HG03066 (cell line): Measurements from ENCODE around the gene KRTAP10-12.
"Not testable (repeated sequence)": the region's sequence is repeated elsewhere in the genome, so short reads cannot be mapped to it uniquely, and the experiment has no call there.

Source experiments
- ATAC-seq: cut with Tn5 transposase; IDR thresholded peaks from one replicate; pipeline ENCODE4 v1.9.1; 2021; ENCODE audit warnings: low read depth; ENCODE audit not compliant: unreplicated experiment

The KRTAP10-12 gene

GRCh38 chr21:44667612-44668011 lies 29.4 kb upstream of the KRTAP10-12 start:
- ATAC-seq, result no peak

GRCh38 chr21:44670642-44671432 lies 26.1 kb upstream of the KRTAP10-12 start:
- ATAC-seq, result no peak

GRCh38 chr21:44671911-44672310 lies 25.1 kb upstream of the KRTAP10-12 start:
- no peak for ATAC-seq

GRCh38 chr21:44677881-44678280 lies 19.1 kb upstream of the KRTAP10-12 start:
- ATAC-seq, result no peak

- no peak for ATAC-seq
These were observed 15.8 kb upstream of the KRTAP10-12 start for GRCh38 chr21:44681152-44681551.

- ATAC-seq, result no peak
These were observed 15.0 kb upstream of the KRTAP10-12 start, which contains the start of gene KRTAP12-1 for GRCh38 chr21:44681861-44682579. TSS of gene KRTAP12-1 (minus strand) at chr21:44682163. CDS start at chr21:44682123, 40 bp downstream.

GRCh38 chr21:44682580-44683151 lies 14.3 kb upstream of the KRTAP10-12 start:
- no peak for ATAC-seq

- no peak for ATAC-seq
These were observed 12.9 kb upstream of the KRTAP10-12 start for GRCh38 chr21:44684077-44684476.

- ATAC-seq, result no peak
These were observed 12.5 kb upstream of the KRTAP10-12 start for GRCh38 chr21:44684483-44684882.

GRCh38 chr21:44685050-44685449 lies 11.9 kb upstream of the KRTAP10-12 start:
- ATAC-seq, result not testable (repeated sequence)

GRCh38 chr21:44686000-44686781 lies 10.8 kb upstream of the KRTAP10-12 start:
- no peak for ATAC-seq

GRCh38 chr21:44686843-44687561 lies 10.0 kb upstream of the KRTAP10-12 start:
- no peak for ATAC-seq

- ATAC-seq, result no peak
These were observed 9.3 kb upstream of the KRTAP10-12 start for GRCh38 chr21:44687671-44688070.

GRCh38 chr21:44689740-44690139 lies 7.2 kb upstream of the KRTAP10-12 start:
- not testable (repeated sequence) for ATAC-seq

- ATAC-seq, result no peak
These were observed 5.3 kb upstream of the KRTAP10-12 start for GRCh38 chr21:44691686-44692085.

GRCh38 chr21:44692798-44693512 lies 4.0 kb upstream of the KRTAP10-12 start:
- ATAC-seq, result no peak

- ATAC-seq, result no peak
These were observed 2.2 kb upstream of the KRTAP10-12 start for GRCh38 chr21:44694776-44695175.

GRCh38 chr21:44695184-44695583 lies 1.8 kb upstream of the KRTAP10-12 start:
- ATAC-seq, result no peak

- ATAC-seq, result no peak
These were observed 1.3 kb upstream of the KRTAP10-12 start for GRCh38 chr21:44695641-44696040.
